HG03558 (cell line): ENCODE measurements around the gene HMCES.
A peak's percentile ranks its signal among the peaks of the same experiment; 100 is the strongest.
"Not testable (repeated sequence)": the region's sequence is repeated elsewhere in the genome, so short reads cannot be mapped to it uniquely, and the experiment has no call there.

Experiments
- ATAC-seq: cut with Tn5 transposase; IDR thresholded peaks from one replicate; pipeline ENCODE4 v1.9.1; 2021; ENCODE audit warnings: moderate number of reproducible peaks; ENCODE audit not compliant: unreplicated experiment; ENCODE audit errors: extremely low read depth

Gene HMCES

DNA sequence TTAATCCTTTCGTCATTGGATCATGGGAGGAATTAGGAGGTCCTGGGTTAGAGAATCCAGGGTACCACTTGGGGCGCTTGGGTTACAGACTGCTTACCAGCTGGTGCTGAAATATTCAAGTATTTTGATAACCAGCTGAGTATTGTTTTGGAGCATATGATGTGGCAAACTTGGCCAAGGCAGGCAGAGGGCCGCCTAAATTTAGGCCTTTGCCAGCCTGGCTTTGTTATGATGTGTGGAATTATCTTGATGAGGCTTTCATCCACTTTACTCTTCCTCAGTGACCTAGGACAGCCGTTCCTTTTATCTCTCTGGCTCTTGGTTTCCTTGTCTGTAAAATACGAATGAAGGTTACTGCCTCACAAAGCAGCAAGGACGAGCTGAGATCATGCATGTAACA lies 22.4 kb upstream of the HMCES start:
- no peak for ATAC-seq

GRCh38 chr3:129257609-129258008 lies 21.1 kb upstream of the HMCES start:
- no peak for ATAC-seq

DNA sequence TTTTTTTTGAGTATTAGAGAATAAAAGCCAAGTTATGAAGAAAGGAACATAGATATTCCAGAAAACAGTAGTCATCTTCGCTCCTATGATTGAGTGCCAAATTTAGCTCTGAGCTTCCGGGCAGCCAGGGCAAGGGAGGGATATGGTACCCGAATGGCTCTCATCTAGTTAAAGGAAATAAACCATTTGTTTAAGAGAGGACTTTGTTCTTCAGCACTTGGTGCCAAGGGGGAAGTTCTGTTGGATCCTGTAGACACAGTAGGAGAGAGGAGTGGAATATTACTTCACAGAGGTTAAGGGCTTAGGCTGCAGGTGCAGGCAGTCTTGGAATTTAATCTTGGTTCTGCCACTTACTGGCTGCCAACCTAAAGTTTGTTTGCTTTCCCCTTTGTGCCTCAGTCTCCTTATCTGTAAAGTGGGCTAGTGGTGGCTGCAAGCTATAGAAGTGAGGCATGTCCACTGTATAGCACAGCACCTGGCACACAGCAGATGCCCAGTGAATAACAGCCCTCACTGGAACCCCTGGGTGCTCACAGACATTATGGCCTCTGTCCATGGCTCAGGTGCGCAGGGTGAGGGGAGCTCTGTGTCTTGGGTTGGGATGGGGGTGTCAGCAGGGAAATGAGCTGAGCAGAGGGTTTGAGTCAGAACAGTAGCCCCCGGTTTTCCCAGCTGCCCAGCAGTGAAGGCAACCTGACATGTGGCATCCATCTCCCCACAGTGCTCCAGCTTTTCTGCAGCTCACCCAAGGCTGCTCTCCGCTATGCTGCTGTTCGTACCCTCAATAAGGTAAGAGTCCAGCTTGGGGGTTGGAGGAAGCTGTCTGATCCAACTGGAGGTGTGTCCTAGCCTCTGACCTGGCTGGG lies 18.8 kb upstream of the HMCES start:
- ATAC-seq, result no peak

DNA sequence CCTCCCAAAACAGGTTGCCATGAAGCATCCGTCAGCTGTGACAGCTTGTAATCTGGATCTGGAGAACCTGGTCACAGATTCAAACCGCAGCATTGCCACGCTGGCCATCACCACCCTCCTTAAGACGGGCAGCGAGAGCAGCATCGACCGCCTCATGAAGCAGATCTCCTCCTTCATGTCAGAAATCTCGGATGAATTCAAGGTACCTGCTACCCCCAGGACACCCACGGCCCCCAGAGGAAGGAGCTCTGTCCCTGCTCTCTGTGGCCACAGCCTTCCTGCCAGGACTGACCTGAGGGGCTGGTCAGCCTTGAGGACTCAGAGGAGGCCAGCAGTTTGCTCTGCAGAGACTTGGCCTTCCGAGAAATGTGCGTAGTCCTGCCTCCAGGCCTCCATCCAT lies 18.1 kb upstream of the HMCES start:
- ATAC-seq, result no peak

DNA sequence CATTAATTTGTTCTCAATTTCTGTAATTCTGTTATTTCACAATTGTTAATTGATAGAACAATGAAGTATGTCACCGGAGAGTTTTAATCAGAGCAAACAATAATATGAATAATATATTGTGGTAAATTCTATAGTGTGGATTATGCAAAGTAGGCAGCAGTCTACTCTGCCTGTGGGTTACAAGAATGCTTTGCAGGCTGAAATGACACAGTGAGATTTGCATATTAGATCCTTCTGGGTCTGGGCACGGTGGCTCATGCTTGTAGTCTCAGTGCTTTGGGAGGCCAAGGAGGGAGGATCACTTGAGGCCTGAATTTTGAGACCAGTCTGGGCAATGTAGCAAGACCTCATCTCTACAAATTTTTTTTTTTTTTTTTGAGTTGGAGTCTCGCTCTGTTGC lies 16.8 kb upstream of the HMCES start:
- no peak for ATAC-seq

- ATAC-seq, result no peak
Observed at GRCh38 chr3:129263161-129263910, 15.3 kb upstream of the HMCES start.

DNA sequence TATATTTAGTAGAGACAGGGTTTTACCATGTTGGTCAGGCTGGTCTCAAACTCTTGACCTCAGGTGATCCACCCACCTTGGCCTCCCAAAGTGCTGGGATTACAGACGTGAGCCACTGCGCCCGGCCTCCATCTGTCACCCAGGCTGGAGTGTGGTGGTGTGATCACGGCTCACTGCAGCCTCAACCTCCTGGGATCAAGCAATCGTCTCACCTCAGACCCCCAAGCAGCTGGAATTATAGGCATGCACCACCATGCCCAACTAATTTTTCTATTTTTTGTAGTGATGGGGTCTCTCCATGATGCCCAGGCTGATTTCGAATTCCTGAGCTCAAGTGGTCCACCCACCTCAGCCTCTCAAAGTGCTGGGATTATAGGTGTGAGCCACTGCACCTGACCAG lies 13.7 kb upstream of the HMCES start:
- ATAC-seq, result not testable (repeated sequence)

- no peak for ATAC-seq
Observed at GRCh38 chr3:129266651-129267050, 12.0 kb upstream of the HMCES start.

DNA sequence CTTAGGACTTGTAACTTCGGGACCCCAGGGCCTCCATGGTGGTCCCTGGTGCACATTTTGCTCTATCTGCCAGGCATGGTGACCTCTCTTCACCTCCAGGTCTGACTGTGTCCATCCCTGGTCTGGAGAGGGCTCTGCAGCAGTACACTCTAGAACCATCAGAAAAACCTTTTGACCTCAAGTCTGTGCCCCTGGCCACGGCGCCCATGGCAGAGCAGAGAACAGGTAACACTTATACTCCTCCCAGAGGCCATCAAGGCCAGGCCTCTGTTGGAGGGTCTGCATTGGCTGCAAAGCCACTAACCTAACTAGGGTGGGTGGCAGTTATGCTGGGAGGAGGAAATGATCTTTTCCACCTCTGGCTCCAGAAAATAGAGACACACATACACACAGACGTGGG lies 10.3 kb upstream of the HMCES start:
- ATAC-seq, result no peak

DNA sequence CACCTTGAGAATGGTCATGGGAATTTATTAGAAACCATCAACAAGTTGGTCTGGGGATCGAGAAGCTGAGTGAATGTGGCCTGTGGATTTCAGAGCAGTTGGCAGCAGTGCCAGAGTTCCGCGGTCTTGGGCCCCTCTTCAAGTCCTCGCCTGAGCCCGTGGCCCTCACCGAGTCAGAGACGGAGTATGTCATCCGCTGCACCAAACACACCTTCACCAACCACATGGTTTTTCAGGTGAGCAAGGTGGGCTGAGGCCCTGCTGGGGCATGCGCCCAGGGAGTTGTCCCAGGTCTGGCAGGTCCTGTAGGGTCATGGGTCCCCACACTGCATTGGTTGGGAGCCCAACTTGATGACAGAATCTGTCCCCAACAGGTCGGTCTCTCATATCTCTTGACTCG lies 7.0 kb upstream of the HMCES start:
- ATAC-seq, result no peak

DNA sequence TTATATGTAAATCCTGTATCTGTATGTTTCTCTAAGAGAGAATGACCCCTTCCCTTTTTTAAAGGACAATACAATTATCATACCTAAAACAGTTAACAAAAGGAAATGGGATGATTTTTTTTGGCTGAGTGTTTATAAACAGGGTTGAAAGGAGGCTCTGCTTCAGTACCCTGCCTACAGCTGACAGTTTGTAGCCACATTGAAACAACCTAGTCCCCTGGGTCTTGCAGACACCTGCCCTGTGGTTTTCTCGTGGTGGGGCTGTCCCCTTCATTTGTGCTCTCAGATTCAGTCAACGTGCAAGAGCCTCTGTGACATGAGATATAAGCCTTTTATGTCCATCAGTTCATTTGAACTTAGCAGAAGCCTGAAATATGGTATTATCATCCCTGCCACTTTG lies 2.3 kb upstream of the HMCES start:
- ATAC-seq, result peak; percentile 89

GRCh38 chr3:129277829-129278271 lies 820 bp upstream of the HMCES start:
- no peak for ATAC-seq

DNA sequence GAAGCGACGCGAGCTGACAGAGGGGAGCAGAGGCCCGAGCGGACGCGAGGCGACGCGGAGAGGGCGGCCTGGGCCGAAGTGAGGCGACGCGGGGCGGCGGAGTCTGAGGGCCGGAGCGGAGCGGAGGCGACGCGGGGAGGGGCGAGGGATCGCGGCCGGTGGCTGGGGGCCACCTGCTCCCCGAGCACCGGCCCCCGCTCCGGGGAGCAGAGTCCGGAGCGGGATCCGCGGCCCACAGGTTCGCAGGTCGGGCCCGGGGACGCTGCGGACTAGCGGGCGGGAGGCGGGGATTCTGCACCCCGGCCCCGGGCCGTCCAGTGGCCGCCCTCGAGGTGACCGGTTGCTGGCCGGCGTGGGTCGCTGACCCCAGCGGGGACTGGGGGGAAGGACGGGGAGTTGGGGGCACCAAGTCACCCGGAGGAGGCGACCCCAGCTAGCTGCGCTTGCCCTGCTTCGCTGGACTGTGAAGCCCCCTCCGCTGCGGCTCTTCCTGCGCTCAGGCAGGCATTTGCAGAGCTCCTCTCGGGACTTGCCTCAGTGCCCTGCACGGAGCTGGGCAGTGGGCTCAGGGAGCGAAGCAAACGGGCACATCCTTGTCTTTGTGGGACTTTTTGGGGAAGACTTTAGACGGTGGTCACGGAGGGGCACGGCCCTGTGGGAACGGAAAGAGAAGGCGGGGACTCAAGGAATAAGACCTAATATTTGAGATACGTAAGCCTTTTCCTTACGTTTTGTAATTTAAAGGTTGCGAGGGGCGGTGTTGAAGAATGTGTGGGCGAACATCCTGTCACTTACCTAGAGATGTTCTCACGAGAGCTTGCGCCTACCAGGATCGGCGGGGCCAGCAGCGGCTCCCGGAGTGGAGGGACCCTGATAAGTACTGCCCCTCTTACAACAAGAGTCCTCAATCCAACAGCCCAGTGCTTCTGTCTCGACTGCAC lies 566 bp downstream of the HMCES start:
- ATAC-seq, result no peak

DNA sequence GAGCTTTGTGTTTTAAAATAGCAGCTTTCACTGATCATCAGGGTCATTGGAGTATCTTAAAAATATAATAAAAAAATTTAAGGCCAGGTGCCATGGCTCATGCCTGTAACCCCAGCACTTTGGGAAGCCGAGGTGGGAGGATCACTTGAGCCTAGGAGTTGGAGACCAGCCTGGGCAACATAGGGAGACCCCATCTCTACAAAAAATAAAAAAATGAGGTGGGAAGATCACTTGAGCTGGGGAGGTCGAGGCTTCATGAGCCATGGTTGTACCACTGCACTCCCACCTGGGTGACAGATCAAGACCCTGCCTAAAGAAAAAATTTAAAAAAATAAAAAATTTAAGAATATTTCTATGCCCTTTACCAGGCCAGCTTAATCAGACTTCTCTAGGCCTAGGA lies 1.5 kb downstream of the HMCES start:
- ATAC-seq, result no peak

DNA sequence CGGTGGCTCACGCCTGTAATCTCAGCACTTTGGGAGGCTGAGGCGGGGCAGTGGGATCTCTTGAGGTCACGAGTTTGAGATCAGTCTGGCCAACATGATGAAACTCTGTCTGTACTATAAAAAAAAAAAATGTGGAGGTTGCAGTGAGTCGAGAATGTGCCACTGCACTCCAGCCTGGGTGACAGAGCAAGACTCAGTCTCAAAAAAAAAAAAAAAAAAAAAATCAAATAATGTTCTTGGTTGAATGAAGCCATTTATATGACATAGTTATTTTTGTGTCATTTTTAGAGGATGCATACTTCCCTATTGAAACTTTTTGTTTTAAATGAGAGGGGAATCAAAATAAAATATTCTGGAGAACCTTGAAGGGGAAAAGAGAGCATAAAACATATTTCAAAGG lies 3.1 kb downstream of the HMCES start:
- ATAC-seq, result no peak

DNA sequence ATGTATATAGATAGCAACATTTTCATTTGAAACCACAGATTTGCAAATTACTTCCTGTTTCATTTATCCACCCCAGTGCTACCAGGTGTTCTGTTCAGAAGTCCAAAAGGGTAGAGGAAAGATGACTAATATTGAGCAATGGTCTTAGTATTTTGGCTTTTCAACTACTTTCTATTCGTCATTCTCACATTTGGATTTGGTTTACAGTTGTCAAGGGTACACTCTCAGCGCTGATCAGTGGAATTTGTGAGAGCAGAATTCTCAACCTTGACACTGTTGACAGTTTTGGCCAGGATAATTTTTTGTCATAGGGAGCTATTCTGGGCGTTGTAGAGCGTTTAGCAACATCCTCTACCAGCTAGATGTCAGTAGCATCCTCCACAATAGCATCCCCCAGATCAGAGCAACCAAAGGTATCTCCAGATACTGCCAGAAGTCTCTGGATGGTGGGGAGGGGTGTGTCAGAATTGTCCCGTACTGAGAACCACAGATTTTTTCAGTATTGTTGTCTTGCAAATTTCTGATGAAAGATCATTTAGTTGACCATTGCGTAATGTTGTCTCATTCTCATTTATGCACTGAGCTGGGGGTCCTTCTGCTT lies 4.2 kb downstream of the HMCES start:
- peak; percentile 84 for ATAC-seq

- ATAC-seq, result no peak
Observed at GRCh38 chr3:129286081-129286480, 7.4 kb downstream of the HMCES start.

GRCh38 chr3:129288446-129288845 lies 9.8 kb downstream of the HMCES start:
- no peak for ATAC-seq

DNA sequence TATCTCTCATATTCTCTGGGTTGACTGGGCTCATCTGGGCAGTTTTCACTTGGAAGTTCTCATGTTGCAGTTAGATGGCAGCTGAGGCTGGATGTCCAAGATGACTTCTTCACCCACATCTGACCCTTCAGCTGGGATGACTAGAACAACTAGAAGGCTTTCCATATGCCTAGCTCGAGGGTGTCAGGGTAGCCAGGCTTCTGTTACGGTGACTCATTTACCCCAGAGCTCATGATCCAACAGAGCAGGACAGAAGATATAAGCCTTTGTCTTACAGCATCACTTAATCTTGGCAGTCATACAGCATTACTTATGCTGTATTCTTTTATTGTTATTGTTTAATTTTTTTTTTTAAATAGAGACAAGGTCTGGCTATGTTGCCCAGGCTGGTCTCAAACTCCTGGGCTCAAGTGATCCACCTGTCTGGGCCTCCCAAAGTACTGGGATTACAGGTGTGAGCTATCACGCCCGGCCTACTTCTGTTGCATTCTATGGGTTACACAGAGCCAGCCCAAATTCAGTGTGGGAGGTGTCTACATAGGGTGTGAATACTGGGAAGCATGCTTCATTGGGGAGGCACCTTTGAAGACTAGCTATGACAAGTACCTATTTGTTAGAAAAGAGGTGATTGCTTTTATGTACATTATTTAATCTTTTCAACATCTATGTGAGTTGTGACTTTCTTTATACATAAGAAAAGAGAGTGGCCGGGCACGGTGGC lies 10.7 kb downstream of the HMCES start:
- ATAC-seq, result no peak
